Superior temporal gyrus (tissue), 1 donor: ENCODE results near the gene RPTOR.

Experiments
- DNase-seq: peaks from one replicate; pipeline ENCODE4 v3.0.0-alpha.2; 2016; ENCODE audit errors: extremely low spot score

RPTOR gene

GRCh38 chr17:80640366-80641084 is 95.9 kb downstream of the RPTOR start:
- no peak for DNase-seq

- DNase-seq, result no peak
Measured at GRCh38 chr17:80643326-80644099, 98.9 kb downstream of the RPTOR start.

- no peak for DNase-seq
Measured at GRCh38 chr17:80644536-80644935, 99.9 kb downstream of the RPTOR start.

GRCh38 chr17:80645706-80646325 is 101.2 kb downstream of the RPTOR start:
- no peak for DNase-seq

- no peak for DNase-seq
Measured at GRCh38 chr17:80646328-80646727, 101.7 kb downstream of the RPTOR start.

GRCh38 chr17:80647746-80648145 is 103.1 kb downstream of the RPTOR start:
- no peak for DNase-seq

- no peak for DNase-seq
Measured at GRCh38 chr17:80649200-80649644, 104.6 kb downstream of the RPTOR start.

- peak; percentile 64 for DNase-seq
Measured at GRCh38 chr17:80649672-80650330, 105.2 kb downstream of the RPTOR start.

GRCh38 chr17:80650331-80650672 is 105.7 kb downstream of the RPTOR start:
- no peak for DNase-seq

GRCh38 chr17:80650751-80651518 is 106.3 kb downstream of the RPTOR start:
- DNase-seq, result no peak

GRCh38 chr17:80652756-80653330 is 108.2 kb downstream of the RPTOR start:
- no peak for DNase-seq

- no peak for DNase-seq
Measured at GRCh38 chr17:80653856-80654255, 109.2 kb downstream of the RPTOR start.

GRCh38 chr17:80655608-80656007 is 111.0 kb downstream of the RPTOR start:
- DNase-seq, result no peak

- DNase-seq, result no peak
Measured at GRCh38 chr17:80656590-80656989, 112.0 kb downstream of the RPTOR start.

- no peak for DNase-seq
Measured at GRCh38 chr17:80657561-80657960, 112.9 kb downstream of the RPTOR start.

- no peak for DNase-seq
Measured at GRCh38 chr17:80658821-80659220, 114.2 kb downstream of the RPTOR start.

- DNase-seq, result no peak
Measured at GRCh38 chr17:80659651-80660050, 115.0 kb downstream of the RPTOR start.

GRCh38 chr17:80660527-80661198 is 116.0 kb downstream of the RPTOR start:
- DNase-seq, result no peak

GRCh38 chr17:80662557-80662956 is 117.9 kb downstream of the RPTOR start:
- no peak for DNase-seq

- DNase-seq, result no peak
Measured at GRCh38 chr17:80663781-80664206, 119.2 kb downstream of the RPTOR start.
